ENCODE data around the gene MST1R.

Gene MST1R

DNA sequence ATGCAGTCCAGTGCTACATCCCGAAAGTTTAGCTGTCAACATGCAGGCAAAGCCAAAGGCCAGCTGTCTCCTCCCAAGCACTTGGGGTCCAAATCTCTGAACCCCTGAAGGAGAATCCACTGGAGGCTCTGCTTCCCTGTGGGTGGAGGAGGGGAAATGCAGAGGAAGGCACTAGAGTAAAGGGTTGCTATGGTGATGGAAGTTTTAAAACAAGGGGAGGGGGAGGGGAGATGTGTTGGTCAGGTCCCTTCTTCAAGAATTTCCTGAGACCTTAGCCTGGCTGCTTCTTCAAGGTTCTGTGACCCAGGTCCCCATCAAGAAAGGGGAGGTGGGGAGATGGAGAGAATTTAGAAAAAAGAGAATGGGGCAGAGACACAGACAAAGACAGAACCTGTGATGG, 36.3 kb downstream of the MST1R start:
- DNase-seq, result no peak
- H3K14ac ChIP-seq (ENCODE audit: low read length in 2 of 2), result no peak overlapping the region
- WGBS, result 93% methylated on average over 1 of the region's 1 CpG
- H3K9me3 ChIP-seq (ENCODE audit: control insufficient read depth, low read length), result no peaks in the 10 kb centered on the region
- no peak overlapping the region for H2BK12ac ChIP-seq (ENCODE audit: low read length in 2 of 2)
- no peak overlapping the region for H3K9ac ChIP-seq (ENCODE audit: low read length)
- H2AK5ac ChIP-seq (ENCODE audit: low read length, severe bottlenecking), result no peak overlapping the region
- H3K36me3 ChIP-seq (ENCODE audit: control insufficient read depth in 1 of 2, insufficient read depth in 2 of 2, low read depth in 1 of 2, low read length in 2 of 2), result no peaks in the 10 kb centered on the region
- H4K8ac ChIP-seq (ENCODE audit: low read length), result no peak overlapping the region
- no peak overlapping the region for H3K4me2 ChIP-seq (ENCODE audit: low read length, poor library complexity, severe bottlenecking)
- H3K79me1 ChIP-seq (replicated peaks; ENCODE audit: low read length, poor library complexity, severe bottlenecking), result no peaks in the 10 kb centered on the region
- H3K4me3 ChIP-seq (ENCODE audit: insufficient read depth in 1 of 2, low read depth in 1 of 2, low read length in 2 of 2), result no peak overlapping the region
- no peak overlapping the region for H2BK5ac ChIP-seq (ENCODE audit: low read depth, low read length, poor library complexity, severe bottlenecking)
- peaks cover 86 to 98% of the 10 kb centered on the region in 2 experiments for H3K27me3 ChIP-seq (ENCODE audit: control insufficient read depth in 1 of 2, insufficient read depth in 1 of 2, low read length in 2 of 2)
- peaks cover 12% of the 10 kb centered on the region for H3K4me1 ChIP-seq (ENCODE audit: control insufficient read depth, insufficient read depth, low read depth, low read length)
- no peak overlapping the region for H3K18ac ChIP-seq (ENCODE audit: low read depth in 1 of 2, low read length in 2 of 2)
- no peak overlapping the region for H3K23ac ChIP-seq (ENCODE audit: low read length in 2 of 2)
- no peak overlapping the region for H2BK15ac ChIP-seq (ENCODE audit: low read depth, poor library complexity, severe bottlenecking)
- H3K4ac ChIP-seq (ENCODE audit: low read depth in 1 of 2, low read length in 2 of 2), result no peak overlapping the region
- H2BK120ac ChIP-seq (ENCODE audit: low read depth, low read length), result no peak overlapping the region
- H3K27ac ChIP-seq (ENCODE audit: low read length, poor library complexity, severe bottlenecking), result no peak overlapping the region
- H2AFZ ChIP-seq (ENCODE audit: low read depth, low read length), result no peak overlapping the region
- no peak overlapping the region for H4K91ac ChIP-seq (ENCODE audit: low read length)

DNA sequence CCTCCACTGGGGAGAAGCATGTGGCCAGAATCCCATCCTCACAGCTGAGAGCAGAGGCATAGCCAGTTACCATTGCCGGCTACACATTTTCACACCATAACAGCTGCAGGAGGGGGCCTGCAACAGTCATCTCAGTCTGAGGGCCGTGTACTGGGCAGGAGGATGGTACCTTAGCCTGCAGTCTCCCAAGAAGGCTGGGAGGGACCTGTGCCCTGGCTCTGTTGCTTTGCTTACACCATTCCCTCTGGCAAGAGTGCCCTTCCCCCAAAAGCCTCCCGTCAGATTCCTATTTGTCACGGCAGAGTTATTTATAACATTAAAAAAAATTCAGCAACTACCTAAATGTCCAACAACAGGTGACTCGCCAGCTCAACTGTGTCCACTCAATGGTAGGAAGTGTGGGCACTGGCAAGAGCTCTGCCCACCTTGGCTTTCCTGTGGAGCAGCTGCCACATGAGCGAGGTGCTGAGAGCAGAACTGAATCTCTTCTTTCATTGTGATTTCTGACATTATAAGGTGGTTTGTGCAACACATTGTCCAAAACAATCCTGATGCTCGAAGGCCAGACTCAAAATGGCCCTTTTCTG, 38.4 kb downstream of the MST1R start:
- H3K14ac ChIP-seq (ENCODE audit: low read length in 2 of 2), result no peak overlapping the region
- H3K23ac ChIP-seq (ENCODE audit: low read length in 2 of 2), result no peak overlapping the region
- no peak overlapping the region for H2BK12ac ChIP-seq (ENCODE audit: low read length in 2 of 2)
- no peak overlapping the region for H2BK5ac ChIP-seq (ENCODE audit: low read depth, low read length, poor library complexity, severe bottlenecking)
- H3K9ac ChIP-seq (ENCODE audit: low read length), result no peak overlapping the region
- no peak overlapping the region for H3K4ac ChIP-seq (ENCODE audit: low read depth in 1 of 2, low read length in 2 of 2)
- no peak overlapping the region for H3K18ac ChIP-seq (ENCODE audit: low read depth in 1 of 2, low read length in 2 of 2)
- H3K27me3 ChIP-seq (ENCODE audit: control insufficient read depth in 1 of 2, insufficient read depth in 1 of 2, low read length in 2 of 2), result peaks cover 71 to 90% of the 10 kb centered on the region in 2 experiments
- H2BK120ac ChIP-seq (ENCODE audit: low read depth, low read length), result no peak overlapping the region
- DNase-seq, result no peak
- H2AFZ ChIP-seq (ENCODE audit: low read depth, low read length), result no peak overlapping the region
- no peaks in the 10 kb centered on the region for H3K36me3 ChIP-seq (ENCODE audit: control insufficient read depth in 1 of 2, insufficient read depth in 2 of 2, low read depth in 1 of 2, low read length in 2 of 2)
- H3K9me3 ChIP-seq (ENCODE audit: control insufficient read depth, low read length), result no peaks in the 10 kb centered on the region
- H2AK5ac ChIP-seq (ENCODE audit: low read length, severe bottlenecking), result no peak overlapping the region
- no peak overlapping the region for H4K91ac ChIP-seq (ENCODE audit: low read length)
- 54% methylated on average over 7 of the region's 7 CpGs for whole genome bisulfite sequencing
- no peaks in the 10 kb centered on the region for H3K79me1 ChIP-seq (replicated peaks; ENCODE audit: low read length, poor library complexity, severe bottlenecking)
- H3K4me2 ChIP-seq (ENCODE audit: low read length, poor library complexity, severe bottlenecking), result no peak overlapping the region
- no peak overlapping the region for H4K8ac ChIP-seq (ENCODE audit: low read length)
- H3K27ac ChIP-seq (ENCODE audit: low read length, poor library complexity, severe bottlenecking), result no peak overlapping the region
- no peak overlapping the region for H3K4me3 ChIP-seq (ENCODE audit: insufficient read depth in 1 of 2, low read depth in 1 of 2, low read length in 2 of 2)
- H3K4me1 ChIP-seq (ENCODE audit: control insufficient read depth, insufficient read depth, low read depth, low read length), result peaks cover 12% of the 10 kb centered on the region
- no peak overlapping the region for H2BK15ac ChIP-seq (ENCODE audit: low read depth, poor library complexity, severe bottlenecking)

DNA sequence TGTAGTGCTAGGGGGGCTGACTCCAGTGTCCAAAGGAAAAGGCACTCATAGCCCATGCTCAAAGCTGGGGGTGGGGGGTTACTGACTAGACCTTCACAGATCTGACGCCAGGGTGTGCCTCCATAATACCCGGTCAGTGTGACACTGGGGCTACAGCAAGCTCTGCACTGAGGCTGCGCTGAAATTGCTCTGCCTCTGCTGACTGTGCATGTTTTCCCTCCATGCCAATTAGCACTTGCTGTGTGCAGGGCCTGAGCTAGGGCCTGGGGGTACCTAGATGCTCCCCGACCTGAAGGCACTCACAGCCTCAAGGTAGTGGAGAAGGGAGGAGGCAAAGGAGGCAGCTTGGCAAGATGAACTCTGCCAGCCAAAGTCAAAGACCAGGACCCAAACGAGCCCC, 39.2 kb downstream of the MST1R start:
- H3K4me3 ChIP-seq (ENCODE audit: insufficient read depth in 1 of 2, low read depth in 1 of 2, low read length in 2 of 2), result no peak overlapping the region
- no peak overlapping the region for H3K4me2 ChIP-seq (ENCODE audit: low read length, poor library complexity, severe bottlenecking)
- WGBS, result 68% methylated on average over 5 of the region's 5 CpGs
- H3K27ac ChIP-seq (ENCODE audit: low read length, poor library complexity, severe bottlenecking), result no peak overlapping the region
- H3K27me3 ChIP-seq (ENCODE audit: control insufficient read depth in 1 of 2, insufficient read depth in 1 of 2, low read length in 2 of 2), result peaks cover 65 to 83% of the 10 kb centered on the region in 2 experiments
- H3K4me1 ChIP-seq (ENCODE audit: control insufficient read depth, insufficient read depth, low read depth, low read length), result peaks cover 7% of the 10 kb centered on the region
- no peaks in the 10 kb centered on the region for H3K79me1 ChIP-seq (replicated peaks; ENCODE audit: low read length, poor library complexity, severe bottlenecking)
- DNase-seq, result no peak
- H2BK120ac ChIP-seq (ENCODE audit: low read depth, low read length), result no peak overlapping the region
- no peak overlapping the region for H3K14ac ChIP-seq (ENCODE audit: low read length in 2 of 2)
- H3K18ac ChIP-seq (ENCODE audit: low read depth in 1 of 2, low read length in 2 of 2), result no peak overlapping the region
- no peak overlapping the region for H3K4ac ChIP-seq (ENCODE audit: low read depth in 1 of 2, low read length in 2 of 2)
- H2BK12ac ChIP-seq (ENCODE audit: low read length in 2 of 2), result no peak overlapping the region
- H2AFZ ChIP-seq (ENCODE audit: low read depth, low read length), result no peak overlapping the region
- no peak overlapping the region for H3K9ac ChIP-seq (ENCODE audit: low read length)
- no peak overlapping the region for H2BK15ac ChIP-seq (ENCODE audit: low read depth, poor library complexity, severe bottlenecking)
- H2BK5ac ChIP-seq (ENCODE audit: low read depth, low read length, poor library complexity, severe bottlenecking), result no peak overlapping the region
- H2AK5ac ChIP-seq (ENCODE audit: low read length, severe bottlenecking), result no peak overlapping the region
- H3K36me3 ChIP-seq (ENCODE audit: control insufficient read depth in 1 of 2, insufficient read depth in 2 of 2, low read depth in 1 of 2, low read length in 2 of 2), result peaks cover 0 to 2% of the 10 kb centered on the region in 2 experiments
- H3K9me3 ChIP-seq (ENCODE audit: control insufficient read depth, low read length), result no peaks in the 10 kb centered on the region
- no peak overlapping the region for H4K91ac ChIP-seq (ENCODE audit: low read length)
- no peak overlapping the region for H4K8ac ChIP-seq (ENCODE audit: low read length)
- H3K23ac ChIP-seq (ENCODE audit: low read length in 2 of 2), result no peak overlapping the region

DNA sequence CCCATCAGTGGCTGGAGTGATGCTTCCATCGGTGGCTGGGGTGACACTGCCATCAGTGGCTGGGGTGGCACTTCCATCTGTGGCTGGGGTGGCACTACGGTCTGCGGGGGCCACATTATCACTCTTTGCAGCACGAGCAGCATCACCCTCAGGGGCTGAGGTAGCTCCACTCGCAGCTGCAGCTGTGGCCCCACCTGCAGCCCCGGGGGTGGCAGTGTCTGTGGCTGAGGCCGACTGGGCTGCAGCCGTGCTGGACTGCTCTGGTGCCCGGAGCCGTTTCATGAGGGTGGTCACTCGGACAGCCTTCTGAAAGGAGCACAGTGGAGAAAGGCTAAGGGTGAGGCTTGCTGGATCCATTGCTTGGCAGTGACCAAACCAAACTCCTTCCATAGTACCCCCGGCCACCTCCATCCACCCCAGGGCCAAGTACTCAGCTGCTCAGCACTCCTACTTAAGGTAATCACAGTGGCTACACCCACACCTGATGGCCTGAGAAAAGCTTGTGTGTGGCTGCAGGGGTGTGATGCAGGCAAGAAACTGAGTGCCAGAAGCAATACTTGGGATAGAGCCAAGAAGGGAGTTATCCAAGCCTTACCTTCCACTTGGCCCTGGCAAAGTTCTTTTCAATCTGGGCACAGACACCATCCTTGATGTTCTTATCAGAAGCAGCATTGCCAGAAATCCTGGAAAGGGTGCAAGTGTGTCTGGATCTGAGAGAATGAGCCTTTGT, 43.9 kb downstream of the MST1R start:
- WGBS, result 81% methylated on average over 8 of the region's 12 CpGs
- no peak overlapping the region for H2BK12ac ChIP-seq (ENCODE audit: low read length in 2 of 2)
- no peak overlapping the region for H2AFZ ChIP-seq (ENCODE audit: low read depth, low read length)
- DNase-seq, result no peak
- no peak overlapping the region for H3K18ac ChIP-seq (ENCODE audit: low read depth in 1 of 2, low read length in 2 of 2)
- H3K4ac ChIP-seq (ENCODE audit: low read depth in 1 of 2, low read length in 2 of 2), result no peak overlapping the region
- H3K9me3 ChIP-seq (ENCODE audit: control insufficient read depth, low read length), result no peaks in the 10 kb centered on the region
- no peak overlapping the region for H2BK15ac ChIP-seq (ENCODE audit: low read depth, poor library complexity, severe bottlenecking)
- no peak overlapping the region for H3K4me2 ChIP-seq (ENCODE audit: low read length, poor library complexity, severe bottlenecking)
- no peak overlapping the region for H2BK5ac ChIP-seq (ENCODE audit: low read depth, low read length, poor library complexity, severe bottlenecking)
- no peak overlapping the region for H3K9ac ChIP-seq (ENCODE audit: low read length)
- peaks cover 8% of the 10 kb centered on the region for H3K4me1 ChIP-seq (ENCODE audit: control insufficient read depth, insufficient read depth, low read depth, low read length)
- no peak overlapping the region for H3K14ac ChIP-seq (ENCODE audit: low read length in 2 of 2)
- H2BK120ac ChIP-seq (ENCODE audit: low read depth, low read length), result no peak overlapping the region
- peaks cover 0 to 2% of the 10 kb centered on the region in 2 experiments for H3K36me3 ChIP-seq (ENCODE audit: control insufficient read depth in 1 of 2, insufficient read depth in 2 of 2, low read depth in 1 of 2, low read length in 2 of 2)
- no peak overlapping the region for H3K27ac ChIP-seq (ENCODE audit: low read length, poor library complexity, severe bottlenecking)
- H3K4me3 ChIP-seq (ENCODE audit: insufficient read depth in 1 of 2, low read depth in 1 of 2, low read length in 2 of 2), result no peak overlapping the region
- no peak overlapping the region for H4K8ac ChIP-seq (ENCODE audit: low read length)
- H2AK5ac ChIP-seq (ENCODE audit: low read length, severe bottlenecking), result no peak overlapping the region
- H3K23ac ChIP-seq (ENCODE audit: low read length in 2 of 2), result no peak overlapping the region
- peaks cover 9% of the 10 kb centered on the region for H3K79me1 ChIP-seq (replicated peaks; ENCODE audit: low read length, poor library complexity, severe bottlenecking)
- peaks cover 19 to 39% of the 10 kb centered on the region in 2 experiments for H3K27me3 ChIP-seq (ENCODE audit: control insufficient read depth in 1 of 2, insufficient read depth in 1 of 2, low read length in 2 of 2)
- H4K91ac ChIP-seq (ENCODE audit: low read length), result no peak overlapping the region

Measured in mesenchymal stem cell (in vitro differentiated cells and primary cell).